BJ (cell line): Measurements from ENCODE around the gene ARHGAP30. TPM values are rescaled to one million over a fixed set of nuclear protein-coding genes. Genes with fewer than 3 reads are reported as not detected.
"Not testable (repeated sequence)": the region's sequence is repeated elsewhere in the genome, so short reads cannot be mapped to it uniquely, and the experiment has no call there.

Experiments
- CTCF ChIA-PET: fragments of 350-600 bp; formaldehyde crosslinking; extraction: SDS; loops from one replicate; lab custom pipeline; 2021; ENCODE audit warnings: antibody characterized with exemption, inconsistent platforms; lab: Yijun Ruan, JAX
- POLR2A ChIA-PET: fragments of 300-600 bp; sonication (Branson Sonifier 250); formaldehyde crosslinking; extraction: SDS; loops from one replicate; lab custom pipeline; 2021; ENCODE audit warnings: antibody characterized with exemption; lab: Charles Lee
- DNase-seq: peaks from one replicate; pipeline ENCODE4 v3.0.0-alpha.2; 2011; ENCODE audit warnings: low read depth
- H3K27me3 ChIP-seq: 2 replicates; pipeline ENCODE4 v1.6.0; 2011; ENCODE audit warnings: low read length; ENCODE audit not compliant: control insufficient read depth, insufficient read depth
- H3K36me3 ChIP-seq: 2 replicates; pipeline ENCODE4 v1.5.1; 2011; ENCODE audit warnings: low read length; ENCODE audit not compliant: control insufficient read depth, insufficient read depth
- H3K4me3 ChIP-seq: 2 replicates; pipeline ENCODE4 v1.5.1; 2011; ENCODE audit warnings: low read depth, mild to moderate bottlenecking, control low read depth, low read length
- polyA plus RNA-seq: library from polyadenylated mRNA; depleted of rRNA; stranded (reverse); fragments of >200 nt; gene quantifications from 2 replicates; pipeline ENCODE4 v1.2.3, GENCODE V29; 2011
- TF ChIP-seq, protein P1 (sequence below): IDR thresholded peaks from 2 replicates; pipeline ENCODE4 v1.5.1; 2011; ENCODE audit warnings: low read depth, mild to moderate bottlenecking, control low read depth, inconsistent platforms, low read length, moderate library complexity; ENCODE audit not compliant: insufficient read depth

ARHGAP30 gene
- polyA plus RNA-seq, 1 experiment = not detected

DNA sequence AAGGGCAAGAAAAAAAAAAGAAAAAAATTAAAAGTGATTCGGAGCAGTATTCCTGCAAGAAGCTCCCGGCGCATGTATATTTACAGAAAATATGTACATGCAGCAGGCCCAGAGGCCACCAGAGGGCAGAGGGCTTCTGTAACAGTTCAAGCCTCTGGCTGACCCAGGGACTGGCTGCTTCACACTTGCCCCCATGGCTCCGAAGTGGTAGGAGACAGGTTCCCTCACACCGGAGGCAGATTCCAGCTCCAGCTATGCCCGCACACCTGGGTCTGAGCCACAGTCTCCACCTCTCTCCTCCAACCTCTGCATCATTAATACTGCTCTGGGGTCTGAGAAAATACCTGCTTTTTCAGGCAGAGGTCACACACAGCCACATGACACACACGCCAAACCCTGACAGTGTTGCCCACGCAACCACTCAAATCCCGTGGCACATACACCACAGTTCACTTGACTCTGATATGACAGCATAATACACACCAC lies 2.2 kb upstream of the ARHGAP30 start:
- Histone ChIP-seq H3K4me3 (no peak overlapping the region), H3K36me3 (no peaks in the 10 kb centered on the region), H3K27me3 (no peaks in the 10 kb centered on the region)
- POLR2A ChIA-PET = no interaction called here
- TF ChIP-seq, protein P1, sequence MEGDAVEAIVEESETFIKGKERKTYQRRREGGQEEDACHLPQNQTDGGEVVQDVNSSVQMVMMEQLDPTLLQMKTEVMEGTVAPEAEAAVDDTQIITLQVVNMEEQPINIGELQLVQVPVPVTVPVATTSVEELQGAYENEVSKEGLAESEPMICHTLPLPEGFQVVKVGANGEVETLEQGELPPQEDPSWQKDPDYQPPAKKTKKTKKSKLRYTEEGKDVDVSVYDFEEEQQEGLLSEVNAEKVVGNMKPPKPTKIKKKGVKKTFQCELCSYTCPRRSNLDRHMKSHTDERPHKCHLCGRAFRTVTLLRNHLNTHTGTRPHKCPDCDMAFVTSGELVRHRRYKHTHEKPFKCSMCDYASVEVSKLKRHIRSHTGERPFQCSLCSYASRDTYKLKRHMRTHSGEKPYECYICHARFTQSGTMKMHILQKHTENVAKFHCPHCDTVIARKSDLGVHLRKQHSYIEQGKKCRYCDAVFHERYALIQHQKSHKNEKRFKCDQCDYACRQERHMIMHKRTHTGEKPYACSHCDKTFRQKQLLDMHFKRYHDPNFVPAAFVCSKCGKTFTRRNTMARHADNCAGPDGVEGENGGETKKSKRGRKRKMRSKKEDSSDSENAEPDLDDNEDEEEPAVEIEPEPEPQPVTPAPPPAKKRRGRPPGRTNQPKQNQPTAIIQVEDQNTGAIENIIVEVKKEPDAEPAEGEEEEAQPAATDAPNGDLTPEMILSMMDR = peak; percentile 62
- no peak for DNase-seq
- CTCF ChIA-PET = interaction anchor here (0.6 to 12.3 kb wide), 10 partner anchors 9 to 358 kb away, joined by 3 to 132 read pairs (median 4); partner anchors contain the start of genes KLHDC9 and USF1

DNA sequence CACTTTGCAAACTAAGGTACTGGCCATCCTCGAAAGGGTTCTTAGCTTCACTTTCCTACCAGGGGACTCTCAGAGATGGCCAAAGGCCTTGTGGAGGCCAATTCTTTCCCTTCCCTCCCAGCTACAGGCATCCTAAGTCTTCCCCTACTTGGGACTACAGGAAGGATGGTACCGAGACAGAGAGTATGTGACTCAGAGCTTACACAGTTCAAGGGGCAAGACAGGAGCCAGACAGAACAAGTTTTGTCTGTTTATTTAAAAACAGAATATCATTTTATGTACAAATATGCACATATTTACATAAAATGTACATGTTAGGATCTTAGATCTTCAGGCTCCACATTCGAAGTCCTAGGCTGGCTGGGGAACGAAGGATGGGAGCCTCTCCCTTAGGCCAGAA lies 1.1 kb upstream of the ARHGAP30 start:
- TF ChIP-seq, protein P1 = no peak
- ChIA-PET CTCF (interaction anchor here (0.9 to 12.3 kb wide), 3 partner anchors 10 to 67 kb away, joined by 3 to 132 read pairs (median 5); partner anchors contain the start of gene KLHDC9), POLR2A (no interaction called here)
- no peaks in the 10 kb centered on the region for H3K36me3 ChIP-seq
- no peak overlapping the region for H3K4me3 ChIP-seq
- no peaks in the 10 kb centered on the region for H3K27me3 ChIP-seq
- no peak for DNase-seq

DNA sequence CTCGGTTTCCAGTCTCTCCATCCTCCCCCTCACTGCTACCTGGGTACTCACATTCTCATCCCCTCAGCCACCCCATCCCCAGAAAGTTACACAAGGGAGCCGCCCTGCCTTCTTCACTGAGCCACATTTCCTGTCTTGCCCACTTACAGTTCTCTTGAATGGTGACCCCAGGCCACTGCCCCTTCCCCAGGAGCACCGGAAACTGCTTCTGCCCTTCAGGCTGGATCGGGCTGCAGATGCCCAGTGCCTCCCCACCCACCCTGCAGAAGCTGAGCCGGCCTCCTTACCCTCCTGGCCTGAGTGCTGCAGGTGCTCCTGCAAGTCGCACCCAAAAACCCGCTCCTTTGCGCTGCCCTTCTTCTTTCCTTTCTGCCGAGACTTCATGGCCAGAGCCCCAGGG lies 450 bp downstream of the ARHGAP30 start:
- CTCF ChIA-PET = interaction anchor here (1.3 to 12.3 kb wide), 4 partner anchors 10 to 28 kb away, joined by 4 to 132 read pairs (median 10); partner anchors contain the start of gene KLHDC9
- TF ChIP-seq, protein P1 = no peak
- POLR2A ChIA-PET = no interaction called here
- Histone ChIP-seq H3K27me3 (no peaks in the 10 kb centered on the region; the same call in 1 of the 2 replicates), H3K36me3 (no peaks in the 10 kb centered on the region), H3K4me3 (no peak overlapping the region)
- no peak for DNase-seq

DNA sequence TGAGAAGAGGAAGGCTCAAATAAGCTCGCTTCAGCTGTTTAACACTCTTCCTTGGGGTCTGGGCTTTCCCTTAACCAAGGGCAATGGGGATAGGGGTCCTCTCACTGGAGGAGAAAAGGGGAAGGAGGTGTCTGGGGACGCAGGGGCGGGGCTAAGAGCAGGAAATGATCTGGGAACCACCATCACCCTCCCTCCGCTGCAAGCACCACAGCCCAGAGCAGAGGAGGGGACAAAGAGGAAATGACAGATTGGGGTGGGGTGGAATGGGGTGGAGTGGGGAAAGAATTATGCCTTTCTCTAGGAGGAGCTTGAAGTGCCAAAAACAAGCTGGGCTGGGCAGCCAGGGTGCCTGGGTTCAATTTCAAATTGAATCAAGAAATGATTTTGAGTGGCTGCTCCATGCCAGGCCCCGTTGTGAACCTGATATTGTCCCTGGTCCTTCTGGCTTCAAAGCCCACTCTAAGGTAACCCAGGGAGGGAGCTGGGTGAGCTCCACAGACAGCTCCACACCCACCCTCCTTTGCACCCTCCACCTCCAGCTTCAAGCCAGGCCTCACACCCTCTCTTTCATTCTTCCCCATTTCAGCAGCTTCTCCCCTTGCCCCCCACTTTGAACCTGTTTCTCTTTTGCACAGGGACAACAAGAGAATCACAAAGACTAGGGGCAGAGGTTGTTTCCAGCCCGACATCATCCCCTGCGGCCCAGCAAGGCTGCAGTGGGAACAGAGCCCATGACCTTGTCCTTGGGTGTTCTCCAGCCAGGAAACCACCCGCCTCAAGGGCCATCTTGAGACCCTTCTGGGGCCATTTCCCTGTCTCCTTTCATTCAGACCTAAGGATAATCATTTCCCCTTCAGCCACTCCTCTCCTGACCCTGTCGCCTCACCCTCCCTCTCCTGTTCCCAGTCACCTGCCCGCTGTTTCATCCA lies 1.1 kb downstream of the ARHGAP30 start:
- no peaks in the 10 kb centered on the region for H3K36me3 ChIP-seq
- ChIA-PET POLR2A (no interaction called here), CTCF (interaction anchor here (0.7 to 3.0 kb wide), 3 partner anchors 11 to 28 kb away, joined by 3 to 13 read pairs (median 7); no protein-coding TSS in a partner anchor)
- TF ChIP-seq, protein P1 = no peak
- H3K4me3 ChIP-seq = no peak overlapping the region
- H3K27me3 ChIP-seq = no peaks in the 10 kb centered on the region; the same call in 1 of the 2 replicates
- DNase-seq = no peak

DNA sequence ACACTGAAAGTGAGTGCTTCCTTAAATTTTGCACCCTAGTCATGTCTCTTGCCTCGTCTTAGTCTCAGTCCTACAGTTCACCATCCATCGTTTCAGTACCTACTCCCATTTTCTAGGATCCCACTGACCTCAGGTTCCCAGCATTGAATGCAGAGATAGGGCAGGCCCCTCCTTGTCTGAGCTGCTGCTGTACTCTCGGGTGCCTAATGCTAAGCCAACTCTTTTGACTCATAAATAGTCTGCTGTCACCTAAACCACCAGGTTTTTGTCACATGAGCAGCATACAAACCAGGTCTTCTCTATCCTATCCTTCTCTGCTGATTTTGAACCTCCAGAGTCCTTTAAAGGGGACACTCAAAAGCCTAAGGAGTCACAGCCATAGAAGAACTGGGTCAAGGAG lies 3.0 kb downstream of the ARHGAP30 start:
- DNase-seq = no peak
- H3K4me3 ChIP-seq = no peak overlapping the region
- TF ChIP-seq, protein P1 = no peak
- H3K27me3 ChIP-seq = no peaks in the 10 kb centered on the region; the same call in 1 of the 2 replicates
- no peaks in the 10 kb centered on the region for H3K36me3 ChIP-seq
- POLR2A ChIA-PET = no interaction called here
- CTCF ChIA-PET = interaction anchor here (3.0 kb wide), 1 partner anchor 30 kb away, joined by 13 read pairs; no protein-coding TSS in a partner anchor

DNA sequence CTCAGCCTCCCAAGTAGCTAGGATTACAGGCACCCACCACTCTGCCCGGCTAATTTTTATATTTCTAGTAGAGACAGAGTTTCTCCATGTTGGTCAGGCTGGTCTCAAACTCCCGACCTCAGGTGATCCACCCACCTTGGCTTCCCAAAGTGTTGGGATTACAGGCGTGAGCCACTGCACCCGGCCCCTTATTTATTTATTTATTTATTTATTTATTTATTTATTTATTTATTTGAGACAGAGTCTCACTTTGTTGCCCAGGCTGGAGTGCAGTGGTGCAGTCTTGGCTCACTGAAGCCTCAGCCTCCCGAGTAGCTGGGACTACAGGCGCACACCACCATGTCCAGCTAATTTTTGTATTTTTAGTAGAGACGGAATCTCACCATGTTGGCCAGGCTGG lies 4.0 kb downstream of the ARHGAP30 start:
- POLR2A ChIA-PET, DNase-seq, H3K27me3 ChIP-seq, H3K4me3 ChIP-seq, H3K36me3 ChIP-seq: not testable (repeated sequence)
- CTCF ChIA-PET = interaction anchor here (1.0 to 1.9 kb wide), 2 partner anchors 14 to 24 kb away, joined by 3 to 6 read pairs; no protein-coding TSS in a partner anchor

DNA sequence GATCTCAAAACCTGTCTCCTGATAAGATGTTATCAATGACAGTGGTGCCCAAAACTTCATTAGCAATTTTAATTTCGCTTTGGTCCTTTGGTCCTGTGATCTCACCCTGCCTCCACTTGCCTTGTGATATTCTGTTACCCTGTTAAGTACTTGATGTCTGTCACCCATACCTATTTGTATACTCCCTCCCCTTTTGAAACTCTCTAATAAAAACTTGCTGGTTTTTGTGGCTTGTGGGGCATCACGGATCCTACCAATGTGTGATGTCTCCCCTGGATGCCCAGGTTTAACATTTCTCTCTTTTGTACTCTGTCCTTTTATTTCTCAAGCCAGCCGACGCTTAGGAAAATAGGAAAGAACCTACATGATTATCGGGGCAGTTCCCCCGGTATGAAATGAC lies 5.8 kb downstream of the ARHGAP30 start:
- H3K27me3 ChIP-seq, POLR2A ChIA-PET, H3K4me3 ChIP-seq, H3K36me3 ChIP-seq, DNase-seq, CTCF ChIA-PET: not testable (repeated sequence)
